Heart right ventricle (tissue), 16 donors: ENCODE data around the gene NOXA1. TPM values are rescaled to one million over a fixed set of nuclear protein-coding genes. Genes with fewer than 3 reads are reported as not detected.

ENCODE experiments used
- ATAC-seq, 8 donors: fragments of 200-7000 bp; cut with Tn5 transposase; one replicate each; pipeline ENCODE4 v1.9.1; 2020; ENCODE audit warnings: mild to moderate bottlenecking in 8 of 8, moderate library complexity in 8 of 8, moderate number of reproducible peaks in 1 of 8
- DNase-seq, 2 donors: peaks; one replicate each; pipeline ENCODE4 v3.0.0-alpha.2; 2020
- H3K27ac ChIP-seq, 10 donors: fragments of 200-600 bp; sonication (generic) in 2 of 10; one replicate each; pipeline versions ENCODE4 v1.5.0 to v1.8.0; 2020 to 2022; ENCODE audit warnings: mild to moderate bottlenecking in 3 of 10
- H3K27me3 ChIP-seq, 7 donors: fragments of 200-600 bp; one replicate each; pipeline ENCODE4 v1.8.0; 2021 to 2022; ENCODE audit warnings: mild to moderate bottlenecking in 2 of 7
- H3K36me3 ChIP-seq, 9 donors: fragments of 200-600 bp; sonication (generic) in 1 of 9; one replicate each; pipeline versions ENCODE4 v1.5.0 to v1.8.0; 2020 to 2022; ENCODE audit warnings: mild to moderate bottlenecking in 2 of 9
- H3K4me1 ChIP-seq, 9 donors: fragments of 200-600 bp; sonication (generic) in 1 of 9; one replicate each; pipeline versions ENCODE4 v1.5.0 to v1.8.0; 2020 to 2022; ENCODE audit warnings: mild to moderate bottlenecking in 4 of 9
- H3K4me3 ChIP-seq, 10 donors: fragments of 200-600 bp; sonication (generic) in 2 of 10; one replicate each; pipeline versions ENCODE4 v1.5.0 to v1.8.0; 2020 to 2022; ENCODE audit warnings: mild to moderate bottlenecking in 7 of 10, moderate library complexity in 2 of 10
- H3K9me3 ChIP-seq, 11 donors: fragments of 200-600 bp in 10 of 11; sonication (generic) in 2 of 11; one replicate each; pipeline versions ENCODE4 v1.5.0 to v1.8.0; 2013 to 2022; ENCODE audit warnings: mild to moderate bottlenecking in 2 of 11, control low read depth in 1 of 11, moderate library complexity in 1 of 11
- CTCF ChIP-seq, 9 donors: fragments of 200-600 bp; sonication (generic) in 2 of 9; IDR thresholded peaks; one replicate each; pipeline versions ENCODE4 v1.5.0 to v1.8.0; 2021 to 2022; ENCODE audit warnings: antibody characterized with exemption in 9 of 9, mild to moderate bottlenecking in 5 of 9, moderate library complexity in 1 of 9
- whole genome bisulfite sequencing, 2 donors: extraction: QIAGEN DNeasy Blood & Tissue Kit; methylation state at CpG; one replicate each; pipeline ENCODE4 v1.1.7; 2013; ENCODE audit warnings: inconsistent platforms in 1 of 2; 5-methylcytosine and 5-hydroxymethylcytosine counted together
- intact Hi-C, 10 donors: fragments of 100-400 bp; cut with DNase I; formaldehyde crosslinking; loops; one replicate each; pipeline versions ENCODE4 v1.11.1 to v1.14.2; 2022
- polyA plus RNA-seq, 2 donors: library from polyadenylated mRNA; stranded (reverse); fragments of 200-250 nt; gene quantifications; one replicate each; pipeline ENCODE4 v1.2.3, GENCODE V29; 2013
- total RNA-seq, 10 donors: library from RNA; stranded (reverse); fragmentation: NEBNext Ultra II Directional in 3 of 10; extraction: Animal tissue kit (Norgen Biotek cat#: 25700) in 3 of 10; gene quantifications; one replicate each; pipeline versions ENCODE4 v1.2.1 to v1.2.4, GENCODE V29; 2021 to 2023
- donor health status: Arrhythmogenic right ventricular cardiomyopathy.
- donor health status: ischemic (EF 13 %, LVEDD 7.1; RV severe dilation, severe dysfunction).
- donor health status: healthy with polysubstance abuse.
- donor health status: DM: no; HTN: yes; CAD: no.
- donor health status: DM: no; HTN: no; CAD: no.
- donor health status: ischemic (EF 25% LVEDD 6.9; RV normal size, moderate dysfunction).
- donor health status: ischemic (EF 25% LVEDD 5.7; RV mildly dilated, moderate dysfunction).
- donor health status: healthy.
- donor health status: DM: yes; HTN: yes; CAD: no.
- donor health status: Ischemic cardiomyopathy.
- donor health status: ischemic (EF 35%, LVEDD 5.7; RV mildly dilated, moderate dysfunction).
- donor health status: nonischemic (EF 11% LVEDD 7.7; RV severe dilation, severe dysfunction).
- donor health status: DM: yes; HTN: yes; CAD: no.
- donor health status: PGD.
- donor health status: ischemic (EF 29% LVEDD 5.4; RV normal size, mild dysfunction).
- donor health status: nonischemic (EF 23%, LVEDD 6.1; RV moderate dilation, normal function).

NOXA1 gene
- total and polyA plus RNA-seq, 12 donors, result 0.62 to 10.6 (median 3.0) TPM

DNA sequence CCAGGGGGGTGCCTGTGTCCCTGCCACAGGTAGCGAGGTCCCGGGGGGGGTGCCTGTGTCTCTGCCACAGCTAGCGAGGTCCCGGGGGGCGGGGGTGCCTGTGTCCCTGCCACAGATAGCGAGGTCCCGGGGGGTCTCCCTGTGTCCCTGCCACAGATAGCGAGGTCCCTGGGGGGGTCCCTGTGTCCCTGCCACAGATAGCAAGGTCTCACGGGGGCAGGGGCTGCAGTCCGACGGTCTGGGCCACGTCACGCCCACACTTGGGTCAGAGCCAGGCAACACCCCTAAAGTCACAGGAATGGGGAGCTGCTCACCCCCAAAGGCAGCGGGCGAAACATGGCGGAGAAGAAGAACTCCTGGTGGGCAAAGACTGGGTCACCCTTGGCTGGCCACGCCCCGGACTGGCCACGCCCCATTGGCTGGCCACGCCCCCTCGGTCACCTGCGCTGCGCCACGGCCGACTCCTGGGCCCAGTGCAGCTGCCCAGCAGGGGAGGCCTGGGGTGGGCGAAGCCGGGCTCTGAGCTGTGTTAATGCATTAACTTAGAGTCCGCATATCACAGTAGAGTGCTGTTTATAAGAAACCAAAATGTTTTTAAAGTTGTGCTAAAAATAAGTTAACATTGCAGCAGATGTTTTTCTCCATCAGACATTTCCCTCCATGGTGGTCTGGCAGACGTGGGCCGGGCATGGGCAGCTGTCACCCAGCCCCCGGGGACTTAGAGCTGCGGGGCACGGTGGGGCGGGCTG, 7.0 kb downstream of the NOXA1 start:
- Histone ChIP-seq H3K36me3 (no peaks in the 10 kb centered on the region), H3K4me1 (peaks cover 0 to 8% (median 2%) of the 10 kb centered on the region in 9 donors), H3K9me3 (no peaks in the 10 kb centered on the region), H3K27ac (no peak overlapping the region), H3K4me3 (no peak overlapping the region), H3K27me3 (no peaks in the 10 kb centered on the region)
- ATAC-seq (no peak), DNase-seq (peak in 1 of 2 donors; percentile 13)
- 64 to 68% methylated on average over 32 to 34 of the region's 34 CpGs for WGBS, 2 donors
- no peak for TF ChIP-seq CTCF (IDR thresholded peaks at IDR 0.05)
- intact Hi-C loops, result loop anchor here in 3 of 10 donors (10.0 kb wide), 1 partner anchor 95 kb away; no protein-coding TSS in a partner anchor

- H3K9me3 ChIP-seq, result no peaks in the 10 kb centered on the region
- TF ChIP-seq CTCF (IDR thresholded peaks at IDR 0.05), result no peak
- H3K4me3 ChIP-seq, result no peak overlapping the region
- H3K4me1 ChIP-seq, result peaks cover 0 to 2% (median 0%) of the 10 kb centered on the region in 9 donors
- intact Hi-C loops, result loop anchor here in 1 of 10 donors (10.0 kb wide), 1 partner anchor 94 kb away; no protein-coding TSS in a partner anchor
- peak in 1 of 2 donors; percentile 4 for DNase-seq
- ATAC-seq, result no peak
- no peaks in the 10 kb centered on the region for H3K36me3 ChIP-seq
- 84 to 86% methylated on average over 27 of the region's 27 CpGs for WGBS, 2 donors
- no peaks in the 10 kb centered on the region for H3K27me3 ChIP-seq
- no peak overlapping the region for H3K27ac ChIP-seq
Observed at GRCh38 chr9:137430723-137431415, 7.7 kb downstream of the NOXA1 start.

GRCh38 chr9:137431416-137431931, 8.3 kb downstream of the NOXA1 start:
- H3K9me3 ChIP-seq, result no peaks in the 10 kb centered on the region
- ATAC-seq (no peak), DNase-seq (peak in 1 of 2 donors; percentile 8)
- intact Hi-C loops, result loop anchor here in 1 of 10 donors (10.0 kb wide), 1 partner anchor 93 kb away; no protein-coding TSS in a partner anchor
- no peaks in the 10 kb centered on the region for H3K36me3 ChIP-seq
- H3K27me3 ChIP-seq, result no peaks in the 10 kb centered on the region
- TF ChIP-seq CTCF (IDR thresholded peaks at IDR 0.05), result no peak
- no peak overlapping the region for H3K4me3 ChIP-seq
- 81 to 87% methylated on average over 21 of the region's 21 CpGs for WGBS, 2 donors
- H3K27ac ChIP-seq, result no peak overlapping the region
- H3K4me1 ChIP-seq, result peaks cover 0 to 5% (median 0%) of the 10 kb centered on the region in 9 donors

- H3K27ac ChIP-seq, result no peak overlapping the region
- ATAC-seq, result no peak
Observed at GRCh38 chr9:137432687-137433348, 9.6 kb downstream of the NOXA1 start.

More at GRCh38 chr9:137432687-137433348, 9.6 kb downstream of the NOXA1 start:
- no peak overlapping the region for H3K4me3 ChIP-seq
- intact Hi-C loops, result loop anchor here in 1 of 10 donors (10.0 kb wide), 1 partner anchor 92 kb away; no protein-coding TSS in a partner anchor
- DNase-seq, result peak in 1 of 2 donors; percentile 14
- H3K4me1 ChIP-seq, result peaks cover 0 to 5% (median 0%) of the 10 kb centered on the region in 9 donors
- no peaks in the 10 kb centered on the region for H3K36me3 ChIP-seq
- 91 to 93% methylated on average over 20 of the region's 20 CpGs for WGBS, 2 donors
- H3K27me3 ChIP-seq, result no peaks in the 10 kb centered on the region
- no peak for TF ChIP-seq CTCF (IDR thresholded peaks at IDR 0.05)
- no peaks in the 10 kb centered on the region for H3K9me3 ChIP-seq
